ENCODE measurements around the gene GATB.

DNA sequence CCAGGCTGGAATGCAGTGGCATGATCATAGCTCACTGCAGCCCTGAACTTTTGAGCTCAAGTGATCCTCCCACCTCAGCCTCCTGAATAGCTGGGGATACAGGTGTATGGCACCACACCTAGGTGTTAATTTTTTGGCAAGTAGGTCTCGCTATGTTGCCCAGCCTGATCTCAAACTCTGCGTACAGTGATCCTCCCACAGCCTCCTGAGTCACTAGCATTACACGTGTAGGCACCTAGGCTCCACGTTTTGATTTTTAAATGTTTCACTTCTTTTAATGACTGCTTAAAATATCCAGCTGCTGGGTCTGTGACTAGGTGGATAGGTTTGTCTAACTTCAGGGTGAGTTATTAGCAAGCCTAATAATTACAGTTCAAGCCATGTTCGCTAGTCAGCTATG, 44.5 kb downstream of the GATB start:
- TF ChIP-seq OSR1 (CRISPR knock-in tag; IDR thresholded peaks at IDR 0.05), result no peak
- no peak for TF ChIP-seq ZFP3 (CRISPR knock-in tag; IDR thresholded peaks at IDR 0.05)
- TF ChIP-seq, protein P1, sequence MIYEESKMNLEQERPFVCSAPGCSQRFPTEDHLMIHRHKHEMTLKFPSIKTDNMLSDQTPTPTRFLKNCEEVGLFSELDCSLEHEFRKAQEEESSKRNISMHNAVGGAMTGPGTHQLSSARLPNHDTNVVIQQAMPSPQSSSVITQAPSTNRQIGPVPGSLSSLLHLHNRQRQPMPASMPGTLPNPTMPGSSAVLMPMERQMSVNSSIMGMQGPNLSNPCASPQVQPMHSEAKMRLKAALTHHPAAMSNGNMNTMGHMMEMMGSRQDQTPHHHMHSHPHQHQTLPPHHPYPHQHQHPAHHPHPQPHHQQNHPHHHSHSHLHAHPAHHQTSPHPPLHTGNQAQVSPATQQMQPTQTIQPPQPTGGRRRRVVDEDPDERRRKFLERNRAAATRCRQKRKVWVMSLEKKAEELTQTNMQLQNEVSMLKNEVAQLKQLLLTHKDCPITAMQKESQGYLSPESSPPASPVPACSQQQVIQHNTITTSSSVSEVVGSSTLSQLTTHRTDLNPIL (CRISPR knock-in tag; IDR thresholded peaks at IDR 0.05; ENCODE audit: low read depth), result no peak
- no peak for TF ChIP-seq ARNTL (CRISPR knock-in tag; IDR thresholded peaks at IDR 0.05; ENCODE audit: borderline replicate concordance, low read depth)
- no peak for TF ChIP-seq ISL1 (CRISPR knock-in tag; IDR thresholded peaks at IDR 0.05)
- TF ChIP-seq RARB (CRISPR knock-in tag; IDR thresholded peaks at IDR 0.05), result no peak
- TF ChIP-seq ZFP30 (CRISPR knock-in tag; IDR thresholded peaks at IDR 0.05), result no peak
- no peak for TF ChIP-seq ZNF565 (CRISPR knock-in tag; conservative IDR thresholded peaks at IDR 0.05; ENCODE audit: low read depth)
- TF ChIP-seq, protein P2, sequence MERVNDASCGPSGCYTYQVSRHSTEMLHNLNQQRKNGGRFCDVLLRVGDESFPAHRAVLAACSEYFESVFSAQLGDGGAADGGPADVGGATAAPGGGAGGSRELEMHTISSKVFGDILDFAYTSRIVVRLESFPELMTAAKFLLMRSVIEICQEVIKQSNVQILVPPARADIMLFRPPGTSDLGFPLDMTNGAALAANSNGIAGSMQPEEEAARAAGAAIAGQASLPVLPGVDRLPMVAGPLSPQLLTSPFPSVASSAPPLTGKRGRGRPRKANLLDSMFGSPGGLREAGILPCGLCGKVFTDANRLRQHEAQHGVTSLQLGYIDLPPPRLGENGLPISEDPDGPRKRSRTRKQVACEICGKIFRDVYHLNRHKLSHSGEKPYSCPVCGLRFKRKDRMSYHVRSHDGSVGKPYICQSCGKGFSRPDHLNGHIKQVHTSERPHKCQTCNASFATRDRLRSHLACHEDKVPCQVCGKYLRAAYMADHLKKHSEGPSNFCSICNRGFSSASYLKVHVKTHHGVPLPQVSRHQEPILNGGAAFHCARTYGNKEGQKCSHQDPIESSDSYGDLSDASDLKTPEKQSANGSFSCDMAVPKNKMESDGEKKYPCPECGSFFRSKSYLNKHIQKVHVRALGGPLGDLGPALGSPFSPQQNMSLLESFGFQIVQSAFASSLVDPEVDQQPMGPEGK (CRISPR knock-in tag; IDR thresholded peaks at IDR 0.05; ENCODE audit: borderline replicate concordance), result no peak
- no peak for TF ChIP-seq GLIS3 (CRISPR knock-in tag; IDR thresholded peaks at IDR 0.05)
